Measurements from ENCODE around the gene SLAMF9. TPM values are rescaled to one million over a fixed set of nuclear protein-coding genes. Genes with fewer than 3 reads are reported as not detected.

The SLAMF9 gene
- total RNA-seq, 2 experiments from 2014 or later: not detected

- peak; percentile 58 for DNase-seq (ENCODE audit: low spot score)
- intact Hi-C loops (cut with micrococcal nuclease; ENCODE audit: unreplicated experiment): no loop called here
- ChIA-PET POLR2A (interaction anchor here (1.1 kb wide), 1 partner anchor 34 kb away, joined by 3 read pairs; no protein-coding TSS in a partner anchor), CTCF (ENCODE audit: unreplicated experiment) (no interaction called here)
- Histone ChIP-seq H3K4me1 (ENCODE audit: insufficient read depth, low read length, poor library complexity, severe bottlenecking) (no peaks in the 10 kb centered on the region), H4K20me1 (ENCODE audit: insufficient read depth, low read length) (no peaks in the 10 kb centered on the region; the same call in 1 of the 2 replicates), H3K4me3 (ENCODE audit: low read depth, low read length, poor library complexity, severe bottlenecking) (no peak within 1 kb of the TSS), H3K79me2 (ENCODE audit: insufficient read depth, low read depth, low read length) (no peaks in the 10 kb centered on the region), H3K9me2 (ENCODE audit: insufficient read depth, low read length) (no peaks in the 10 kb centered on the region), H3K27ac (ENCODE audit: low read depth, low read length, poor library complexity, severe bottlenecking) (no peak within 1 kb of the TSS), H3K4me2 (ENCODE audit: low read length) (peak within 1 kb of the TSS; percentile 31; the same call in 1 of the 2 replicates), H3K9me3 (ENCODE audit: low read length) (no peaks in the 10 kb centered on the region), H2AFZ (ENCODE audit: low read length) (no peak within 1 kb of the TSS), H3K36me3 (ENCODE audit: insufficient read depth, low read length) (no peaks in the 10 kb centered on the region)
- no peak for TF ChIP-seq EZH2phosphoT487 (IDR thresholded peaks at IDR 0.05; ENCODE audit: borderline replicate concordance, low read depth, low read length)
- TF ChIP-seq CTCF (conservative IDR thresholded peaks at IDR 0.05; ENCODE audit: low read length): peak; percentile 49
- no TSS peak for BruUV-seq (replicated peaks)
Measured at GRCh38 chr1:159945483-159946241, 8.4 kb downstream of the SLAMF9 start, which contains the start of gene IGSF9. Gene IGSF9 (minus strand): TSS chr1:159945613. CDS start chr1:159943454, 2,159 bp downstream.

- Histone ChIP-seq H3K27ac (ENCODE audit: low read depth, low read length, poor library complexity, severe bottlenecking) (no peak overlapping the region), H3K36me3 (ENCODE audit: insufficient read depth, low read length) (no peaks in the 10 kb centered on the region), H3K9me2 (ENCODE audit: insufficient read depth, low read length) (no peaks in the 10 kb centered on the region), H3K4me2 (ENCODE audit: low read length) (peak overlapping the region; percentile 31; the same call in 1 of the 2 replicates), H3K9me3 (ENCODE audit: low read length) (no peaks in the 10 kb centered on the region), H4K20me1 (ENCODE audit: insufficient read depth, low read length) (no peaks in the 10 kb centered on the region; the same call in 1 of the 2 replicates), H3K79me2 (ENCODE audit: insufficient read depth, low read depth, low read length) (no peaks in the 10 kb centered on the region), H3K4me1 (ENCODE audit: insufficient read depth, low read length, poor library complexity, severe bottlenecking) (no peaks in the 10 kb centered on the region), H2AFZ (ENCODE audit: low read length) (no peak overlapping the region), H3K4me3 (ENCODE audit: low read depth, low read length, poor library complexity, severe bottlenecking) (no peak overlapping the region)
- CTCF ChIA-PET (ENCODE audit: unreplicated experiment): interaction anchor here (0.9 kb wide), 1 partner anchor 62 kb away, joined by 3 read pairs; no protein-coding TSS in a partner anchor
- POLR2A ChIA-PET: interaction anchor here (0.6 to 0.7 kb wide), 4 partner anchors 8 to 55 kb away, joined by 3 to 4 read pairs (median 3); no protein-coding TSS in a partner anchor
- no peak for TF ChIP-seq EZH2phosphoT487 (IDR thresholded peaks at IDR 0.05; ENCODE audit: borderline replicate concordance, low read depth, low read length)
- no peak for TF ChIP-seq CTCF (conservative IDR thresholded peaks at IDR 0.05; ENCODE audit: low read length)
- DNase-seq (ENCODE audit: low spot score): no peak
- intact Hi-C loops (cut with micrococcal nuclease; ENCODE audit: unreplicated experiment): no loop called here
- no TSS peak for BruUV-seq (replicated peaks)
Measured at GRCh38 chr1:159944623-159945455, 9.2 kb downstream of the SLAMF9 start.

Measured in OCI-LY7 (cell line).